Kidney (tissue), 14 donors: ENCODE results near the gene WDTC1. TPM values are rescaled to one million over a fixed set of nuclear protein-coding genes. Genes with fewer than 3 reads are reported as not detected.
A peak's percentile ranks its signal among the peaks of the same experiment; 100 is the strongest.

ENCODE experiments used
- DNase-seq, 5 donors: peaks; one replicate each; pipeline ENCODE4 v3.0.0-alpha.2; 2013 to 2020
- FAIRE-seq: peaks from 2 replicates; lab custom pipeline; 2012; peaks lifted over from hg19 to GRCh38; lab: Jason Lieb, UNC
- H3K27ac ChIP-seq, 2 donors: one replicate each; pipeline ENCODE4 v1.7.0; 2013; ENCODE audit warnings: low read depth in 2 of 2, low read length in 2 of 2, inconsistent platforms in 1 of 2
- H3K27me3 ChIP-seq: one replicate; pipeline ENCODE4 v1.7.1; 2013; ENCODE audit warnings: low read length, inconsistent platforms; ENCODE audit not compliant: control insufficient read depth, insufficient read depth
- H3K36me3 ChIP-seq, 3 donors: one replicate each; pipeline versions ENCODE4 v1.7.0 to v1.7.1; 2013; ENCODE audit warnings: low read length in 3 of 3, control low read depth in 1 of 3, inconsistent platforms in 1 of 3; ENCODE audit not compliant: insufficient read depth in 3 of 3, control insufficient read depth in 2 of 3
- H3K4me1 ChIP-seq, 3 donors: one replicate each; pipeline versions ENCODE4 v1.7.0 to v1.7.1; 2013; ENCODE audit warnings: low read length in 3 of 3, inconsistent platforms in 1 of 3, low read depth in 1 of 3; ENCODE audit not compliant: control insufficient read depth in 2 of 3, insufficient read depth in 2 of 3
- H3K4me3 ChIP-seq, 3 donors: one replicate each; pipeline versions ENCODE4 v1.7.0 to v1.8.1; 2013; ENCODE audit warnings: low read length in 3 of 3, control low read depth in 1 of 3, inconsistent platforms in 1 of 3
- H3K9ac ChIP-seq, 3 donors: one replicate each; pipeline versions ENCODE4 v1.7.0 to v1.7.1; 2013; ENCODE audit warnings: low read length in 3 of 3, control low read depth in 1 of 3, inconsistent platforms in 1 of 3
- H3K9me3 ChIP-seq, 3 donors: one replicate each; pipeline versions ENCODE4 v1.7.0 to v1.7.1; 2013; ENCODE audit warnings: low read length in 3 of 3, control low read depth in 1 of 3, inconsistent platforms in 1 of 3; ENCODE audit not compliant: control insufficient read depth in 2 of 3, insufficient read depth in 1 of 3
- CTCF ChIP-seq: IDR thresholded peaks from 3 replicates; pipeline ENCODE4 v1.5.1; 2012; ENCODE audit warnings: mild to moderate bottlenecking, moderate library complexity, borderline replicate concordance; ENCODE audit not compliant: insufficient read depth; ENCODE audit errors: extremely low read depth
- intact Hi-C: fragments of 100-400 bp; cut with DNase I; formaldehyde crosslinking; loops from one replicate; pipeline ENCODE4 v1.11.1; 2022
- polyA plus RNA-seq: library from polyadenylated mRNA; stranded (reverse); fragments of 350-450 nt; fragmentation: Illumina TruSeq; extraction: RNeasy Lipid Tissue Mini Kit (QIAGEN cat#74804); gene quantifications from one replicate; pipeline ENCODE4 v1.2.3, GENCODE V29; 2014; ENCODE audit warnings: low read depth, low replicate concordance; ENCODE audit not compliant: insufficient read depth
- total RNA-seq: library from RNA; stranded (reverse); fragmentation: NEBNext Ultra II Directional; extraction: Animal tissue kit (Norgen Biotek cat#: 25700); gene quantifications from one replicate; pipeline ENCODE4 v1.2.1, GENCODE V29; 2021
- donor health status: control.
- donor health status: control.
- donor health status: control.
- donor health status: control.
- donor health status: control.
- donor health status: DM: yes; HTN: yes; CAD: no.
- donor health status: Normal renal cell carcinoma (clear cell type).

WDTC1 gene
- total and polyA plus RNA-seq, 2 donors from 2014 or later = 23.7 to 42.2 TPM

GRCh38 chr1:27341525-27342252, 107.3 kb downstream of the WDTC1 start, which contains the start of gene SYTL1:
TSS of gene SYTL1 (plus strand) at chr1:27342022. CDS start at chr1:27345335, 3,313 bp downstream.
- H3K9ac ChIP-seq = peak within 1 kb of the TSS in 1 of 3 donors; percentile 56
- no peaks in the 10 kb centered on the region for H3K9me3 ChIP-seq
- H3K4me1 ChIP-seq = peaks cover 0 to 2% (median 0%) of the 10 kb centered on the region in 3 donors
- DNase-seq (peak; percentile 69 to 85 (median 78)), FAIRE-seq (no peak)
- no peaks in the 10 kb centered on the region for H3K27me3 ChIP-seq
- H3K36me3 ChIP-seq = peaks cover 0 to 2% (median 0%) of the 10 kb centered on the region in 3 donors
- intact Hi-C loops = no loop called here
- H3K27ac ChIP-seq = no peak within 1 kb of the TSS
- TF ChIP-seq CTCF = peak; percentile 0
- peak within 1 kb of the TSS in 2 of 3 donors; percentile 34 to 40 for H3K4me3 ChIP-seq

GRCh38 chr1:27342391-27342777, 108.0 kb downstream of the WDTC1 start:
- Histone ChIP-seq H3K27ac (no peak overlapping the region), H3K27me3 (no peaks in the 10 kb centered on the region), H3K36me3 (no peaks in the 10 kb centered on the region), H3K9me3 (no peaks in the 10 kb centered on the region), H3K4me3 (peak overlapping the region in 2 of 3 donors; percentile 28 to 40), H3K9ac (no peak overlapping the region), H3K4me1 (peaks cover 0 to 2% (median 0%) of the 10 kb centered on the region in 3 donors)
- DNase-seq (peak in 2 of 5 donors; percentile 38 to 46), FAIRE-seq (no peak)
- TF ChIP-seq CTCF = no peak
- intact Hi-C loops = no loop called here

- Histone ChIP-seq H3K27ac (no peak overlapping the region), H3K4me3 (no peak overlapping the region), H3K36me3 (no peaks in the 10 kb centered on the region), H3K9me3 (no peaks in the 10 kb centered on the region), H3K9ac (no peak overlapping the region), H3K4me1 (peaks cover 0 to 2% (median 0%) of the 10 kb centered on the region in 3 donors), H3K27me3 (no peaks in the 10 kb centered on the region)
- intact Hi-C loops = no loop called here
- no peak for TF ChIP-seq CTCF
- FAIRE-seq (no peak), DNase-seq (peak in 3 of 5 donors; percentile 29 to 84 (median 60))
Observed at GRCh38 chr1:27342778-27343638, 108.6 kb downstream of the WDTC1 start.
